RWPE1 (cell line): ENCODE measurements around the gene BMF.
"Not testable (repeated sequence)": the region's sequence is repeated elsewhere in the genome, so short reads cannot be mapped to it uniquely, and the experiment has no call there.

Experiments used
- CTCF ChIA-PET: fragments of 350-600 bp; sonication (Branson Sonifier 250); formaldehyde crosslinking; extraction: SDS; loops from one replicate; lab custom pipeline; 2021; lab: Yijun Ruan, JAX
- POLR2A ChIA-PET: fragments of 400-600 bp; formaldehyde crosslinking; extraction: SDS; loops from one replicate; lab custom pipeline; 2020; ENCODE audit warnings: antibody characterized with exemption; ENCODE audit not compliant: low non-redundant PET; lab: Yijun Ruan, JAX
- DNase-seq: peaks from one replicate; pipeline ENCODE4 v3.0.0; 2012; ENCODE audit warnings: low spot score
- H3K27ac ChIP-seq: fragments of 450-650 bp; 2 replicates; pipeline ENCODE4 v1.5.1; 2017
- CTCF ChIP-seq: fragments of 450-650 bp; conservative IDR thresholded peaks from 2 replicates; pipeline ENCODE4 v1.5.1; 2017; ENCODE audit warnings: low read depth, mild to moderate bottlenecking

The BMF gene

GRCh38 chr15:40128766-40129660 lies 20.3 kb upstream of the BMF start:
- POLR2A ChIA-PET, result no interaction called here
- no peak overlapping the region for H3K27ac ChIP-seq
- DNase-seq, result no peak
- CTCF ChIA-PET, result interaction anchor here (0.7 kb wide), 1 partner anchor 11 kb away, joined by 3 read pairs; no protein-coding TSS in a partner anchor
- no peak for TF ChIP-seq CTCF

- H3K27ac ChIP-seq, result no peak overlapping the region
- no peak for DNase-seq
- CTCF ChIA-PET, result no interaction called here
- TF ChIP-seq CTCF, result no peak
- POLR2A ChIA-PET, result no interaction called here
Observed at GRCh38 chr15:40125950-40126349, 17.3 kb upstream of the BMF start.

GRCh38 chr15:40124807-40125285 lies 16.2 kb upstream of the BMF start:
- POLR2A ChIA-PET, H3K27ac ChIP-seq, CTCF ChIA-PET, DNase-seq: not testable (repeated sequence)

DNA sequence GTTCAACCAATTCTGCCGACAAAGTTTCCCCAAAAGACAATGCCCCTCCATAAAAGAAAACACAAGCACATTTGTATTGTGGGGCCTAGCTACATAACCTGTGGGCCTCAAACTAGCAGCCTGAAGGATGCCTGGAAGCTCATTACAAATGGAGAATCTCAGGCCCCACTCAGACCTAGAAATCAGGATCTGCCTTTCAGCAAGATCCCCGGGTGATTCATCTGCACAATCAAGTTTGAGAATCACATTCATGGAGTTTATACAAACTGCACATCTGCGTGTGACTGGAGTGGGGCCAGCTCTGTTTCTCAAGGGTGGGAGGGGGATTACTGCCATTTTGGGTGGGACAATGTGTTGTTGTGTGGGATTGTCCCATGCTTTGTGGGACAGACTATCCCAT lies 15.7 kb upstream of the BMF start:
- H3K27ac ChIP-seq, POLR2A ChIA-PET, DNase-seq: not testable (repeated sequence)
- CTCF ChIA-PET, result interaction anchor here (0.6 kb wide), 1 partner anchor 19 kb away, joined by 6 read pairs; no protein-coding TSS in a partner anchor

GRCh38 chr15:40123863-40124262 lies 15.2 kb upstream of the BMF start:
- CTCF ChIA-PET, result interaction anchor here (0.6 kb wide), 1 partner anchor 19 kb away, joined by 6 read pairs; no protein-coding TSS in a partner anchor
- DNase-seq, H3K27ac ChIP-seq, POLR2A ChIA-PET: not testable (repeated sequence)

- POLR2A ChIA-PET, result not testable (repeated sequence)
Observed at GRCh38 chr15:40122989-40123388, 14.3 kb upstream of the BMF start.

DNA sequence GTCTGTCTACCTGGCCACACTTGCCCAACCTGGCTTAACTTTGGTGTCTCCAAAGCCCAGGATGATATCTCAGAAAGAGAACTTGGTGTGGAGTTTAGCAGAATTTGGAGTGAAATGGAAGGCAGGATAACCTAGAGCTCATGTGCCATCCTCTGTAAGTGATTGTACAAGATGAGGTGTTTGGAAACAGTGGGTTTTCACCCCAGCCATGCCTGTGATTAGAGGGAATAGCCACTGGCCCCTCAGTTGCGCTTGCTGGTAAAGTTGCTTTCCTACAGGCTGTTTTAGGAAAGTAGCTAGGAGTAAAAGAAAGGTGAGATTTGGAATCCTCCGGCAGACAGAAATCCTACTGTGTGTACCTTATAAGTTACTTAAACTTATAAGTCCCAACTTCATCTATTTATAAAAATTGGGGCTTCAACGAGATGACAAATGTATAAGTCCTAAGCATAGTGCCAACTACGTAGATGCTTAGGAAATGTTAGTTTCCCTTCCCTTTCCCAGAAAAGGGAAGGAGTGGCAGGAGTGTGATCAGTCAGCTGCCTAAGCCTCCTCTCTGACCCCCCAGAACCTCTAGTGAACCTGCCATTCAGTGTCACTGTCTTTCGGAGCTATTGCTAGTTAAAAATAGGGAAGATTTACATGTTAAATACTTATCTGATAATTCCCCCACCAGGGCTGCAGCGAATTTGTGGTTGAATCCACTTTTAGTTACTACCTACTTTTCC lies 13.4 kb upstream of the BMF start:
- H3K27ac ChIP-seq, result no peak overlapping the region
- no peak for TF ChIP-seq CTCF
- no peak for DNase-seq
- CTCF ChIA-PET, result no interaction called here
- POLR2A ChIA-PET, result no interaction called here

More at GRCh38 chr15:40122989-40123388, 14.3 kb upstream of the BMF start:
- not testable (repeated sequence) for DNase-seq, H3K27ac ChIP-seq
- CTCF ChIA-PET, result interaction anchor here (0.6 kb wide), 1 partner anchor 18 kb away, joined by 5 read pairs; no protein-coding TSS in a partner anchor

GRCh38 chr15:40118473-40118872 lies 9.8 kb upstream of the BMF start:
- no peak for TF ChIP-seq CTCF

More at GRCh38 chr15:40118473-40118872, 9.8 kb upstream of the BMF start:
- POLR2A ChIA-PET, result no interaction called here
- DNase-seq, result no peak
- CTCF ChIA-PET, result interaction anchor here (0.8 kb wide), 1 partner anchor 14 kb away, joined by 3 read pairs; no protein-coding TSS in a partner anchor
- no peak overlapping the region for H3K27ac ChIP-seq
